ENCODE results near the gene LNX1. TPM values are rescaled to one million over a fixed set of nuclear protein-coding genes. Genes with fewer than 3 reads are reported as not detected.
A peak's percentile ranks its signal among the peaks of the same experiment; 100 is the strongest.

Gene LNX1
- total RNA-seq, 6 experiments from 2014 or later, result 0.05 to 0.18 (median 0.07) TPM; not detected in 1

GRCh38 chr4:53592122-53592521, 836 bp upstream of the LNX1 start:
- no peaks in the 10 kb centered on the region for H3K36me3 Mint-ChIP-seq (ENCODE audit: low read depth)
- no peak for TF ChIP-seq CTCF (IDR thresholded peaks at IDR 0.05)
- no peak overlapping the region for H3K4me3 Mint-ChIP-seq
- H3K9me3 Mint-ChIP-seq, result no peaks in the 10 kb centered on the region
- no peaks in the 10 kb centered on the region for H3K27me3 Mint-ChIP-seq (ENCODE audit: insufficient read depth)
- no peak for DNase-seq
- peaks cover 10% of the 10 kb centered on the region for H3K4me1 Mint-ChIP-seq (ENCODE audit: low read depth)
- no peak overlapping the region for H3K27ac Mint-ChIP-seq

- H3K36me3 Mint-ChIP-seq (ENCODE audit: low read depth), result no peaks in the 10 kb centered on the region
- DNase-seq, result no peak
- TF ChIP-seq CTCF (IDR thresholded peaks at IDR 0.05), result no peak
- no peak overlapping the region for H3K27ac Mint-ChIP-seq
- H3K9me3 Mint-ChIP-seq, result no peaks in the 10 kb centered on the region
- no peaks in the 10 kb centered on the region for H3K27me3 Mint-ChIP-seq (ENCODE audit: insufficient read depth)
- peaks cover 30% of the 10 kb centered on the region for H3K4me1 Mint-ChIP-seq (ENCODE audit: low read depth)
- H3K4me3 Mint-ChIP-seq, result no peak overlapping the region
Measured at GRCh38 chr4:53590187-53590586, 1.1 kb downstream of the LNX1 start.

GRCh38 chr4:53589511-53589910, 1.8 kb downstream of the LNX1 start:
- TF ChIP-seq CTCF (IDR thresholded peaks at IDR 0.05), result no peak
- Mint-ChIP-seq H3K4me1 (ENCODE audit: low read depth) (peaks cover 35% of the 10 kb centered on the region), H3K36me3 (ENCODE audit: low read depth) (no peaks in the 10 kb centered on the region), H3K27ac (no peak overlapping the region), H3K9me3 (no peaks in the 10 kb centered on the region), H3K4me3 (no peak overlapping the region), H3K27me3 (ENCODE audit: insufficient read depth) (no peaks in the 10 kb centered on the region)
- DNase-seq, result no peak

GRCh38 chr4:53587135-53587534, 4.2 kb downstream of the LNX1 start:
- no peaks in the 10 kb centered on the region for H3K36me3 Mint-ChIP-seq (ENCODE audit: low read depth)
- no peaks in the 10 kb centered on the region for H3K9me3 Mint-ChIP-seq
- no peak for TF ChIP-seq CTCF (IDR thresholded peaks at IDR 0.05)
- no peaks in the 10 kb centered on the region for H3K27me3 Mint-ChIP-seq (ENCODE audit: insufficient read depth)
- DNase-seq, result no peak
- H3K27ac Mint-ChIP-seq, result no peak overlapping the region; the same call in 1 of the 2 replicates
- H3K4me1 Mint-ChIP-seq (ENCODE audit: low read depth), result peaks cover 40% of the 10 kb centered on the region
- no peak overlapping the region for H3K4me3 Mint-ChIP-seq

GRCh38 chr4:53586121-53586816, 5.0 kb downstream of the LNX1 start:
- no peaks in the 10 kb centered on the region for H3K9me3 Mint-ChIP-seq
- peak overlapping the region; percentile 65 for H3K27ac Mint-ChIP-seq
- peak; percentile 95 for DNase-seq
- H3K27me3 Mint-ChIP-seq (ENCODE audit: insufficient read depth), result no peaks in the 10 kb centered on the region
- H3K4me1 Mint-ChIP-seq (ENCODE audit: low read depth), result peaks cover 45% of the 10 kb centered on the region
- peak overlapping the region; percentile 51 for H3K4me3 Mint-ChIP-seq
- no peaks in the 10 kb centered on the region for H3K36me3 Mint-ChIP-seq (ENCODE audit: low read depth)
- TF ChIP-seq CTCF (IDR thresholded peaks at IDR 0.05), result no peak

Data from HFFc6 (cell line).